ENCODE data around the gene NECAB3. TPM values are rescaled to one million over a fixed set of nuclear protein-coding genes. Genes with fewer than 3 reads are reported as not detected.

Gene NECAB3
- total and polyA plus RNA-seq, 2 donors (not counting 3 experiments of a cell fraction or from before 2014, with no cell fraction given) = 18.1 to 22.4 TPM

- no TSS peak for BruUV-seq (replicated peaks)
- Histone ChIP-seq H3K4me2 (ENCODE audit: insufficient read depth, low read length) (no peak overlapping the region), H3K4me1 (ENCODE audit: control insufficient read depth, extremely low read depth, insufficient read depth, low read length) (peaks cover 2% of the 10 kb centered on the region), H3K9ac (replicated peaks; ENCODE audit: extremely low read depth, insufficient read depth, low read length) (no peak overlapping the region), H3K9me3 (replicated peaks; ENCODE audit: control insufficient read depth, insufficient read depth, low read length) (no peaks in the 10 kb centered on the region), H2AFZ (ENCODE audit: low read depth, low read length) (no peak overlapping the region), H3K36me3 (ENCODE audit: control insufficient read depth in 2 of 2, extremely low read depth in 1 of 2, insufficient read depth in 2 of 2, low read length in 2 of 2) (no peaks in the 10 kb centered on the region), H3K4me3 (replicated peaks in 1 of 3; ENCODE audit: insufficient read depth in 1 of 3, low read depth in 1 of 3, low read length in 3 of 3) (no peak overlapping the region), H3K27me3 (ENCODE audit: control insufficient read depth in 2 of 2, insufficient read depth in 2 of 2, low read length in 2 of 2) (no peaks in the 10 kb centered on the region), H3K9me1 (replicated peaks; ENCODE audit: control insufficient read depth, extremely low read depth, insufficient read depth, low read length) (no peaks in the 10 kb centered on the region), H4K20me1 (replicated peaks; ENCODE audit: control insufficient read depth, extremely low read depth, insufficient read depth, low read length) (no peaks in the 10 kb centered on the region), H3K27ac (ENCODE audit: insufficient read depth, low read depth, low read length) (no peak overlapping the region), H3K79me2 (ENCODE audit: control insufficient read depth, insufficient read depth, low read length) (no peaks in the 10 kb centered on the region)
- TF ChIP-seq POLR2A (IDR thresholded peaks at IDR 0.05; ENCODE audit: low read depth, low read length) (no peak), EZH2 (IDR thresholded peaks at IDR 0.05; ENCODE audit: borderline replicate concordance, low read depth, low read length, severe bottlenecking) (no peak), POLR2AphosphoS5 (IDR thresholded peaks at IDR 0.05; ENCODE audit: insufficient read depth, low read depth, low read length) (no peak), GATA2 (IDR thresholded peaks at IDR 0.05; ENCODE audit: insufficient read depth, insufficient read length, low read depth, low read length) (no peak), MAX (IDR thresholded peaks at IDR 0.05; ENCODE audit: insufficient read depth, insufficient read length) (no peak), FOS (IDR thresholded peaks at IDR 0.05; ENCODE audit: borderline replicate concordance, insufficient read depth, low read length) (no peak), MYC (IDR thresholded peaks at IDR 0.05; ENCODE audit: low read depth, low read length) (no peak), JUN (IDR thresholded peaks at IDR 0.05; ENCODE audit: borderline replicate concordance, insufficient read depth, insufficient read length, low read depth) (no peak)
- TF ChIP-seq, protein P1, sequence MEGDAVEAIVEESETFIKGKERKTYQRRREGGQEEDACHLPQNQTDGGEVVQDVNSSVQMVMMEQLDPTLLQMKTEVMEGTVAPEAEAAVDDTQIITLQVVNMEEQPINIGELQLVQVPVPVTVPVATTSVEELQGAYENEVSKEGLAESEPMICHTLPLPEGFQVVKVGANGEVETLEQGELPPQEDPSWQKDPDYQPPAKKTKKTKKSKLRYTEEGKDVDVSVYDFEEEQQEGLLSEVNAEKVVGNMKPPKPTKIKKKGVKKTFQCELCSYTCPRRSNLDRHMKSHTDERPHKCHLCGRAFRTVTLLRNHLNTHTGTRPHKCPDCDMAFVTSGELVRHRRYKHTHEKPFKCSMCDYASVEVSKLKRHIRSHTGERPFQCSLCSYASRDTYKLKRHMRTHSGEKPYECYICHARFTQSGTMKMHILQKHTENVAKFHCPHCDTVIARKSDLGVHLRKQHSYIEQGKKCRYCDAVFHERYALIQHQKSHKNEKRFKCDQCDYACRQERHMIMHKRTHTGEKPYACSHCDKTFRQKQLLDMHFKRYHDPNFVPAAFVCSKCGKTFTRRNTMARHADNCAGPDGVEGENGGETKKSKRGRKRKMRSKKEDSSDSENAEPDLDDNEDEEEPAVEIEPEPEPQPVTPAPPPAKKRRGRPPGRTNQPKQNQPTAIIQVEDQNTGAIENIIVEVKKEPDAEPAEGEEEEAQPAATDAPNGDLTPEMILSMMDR (IDR thresholded peaks at IDR 0.05; ENCODE audit: extremely low read depth in 1 of 2, insufficient read depth in 1 of 2, low read depth in 1 of 2, low read length in 2 of 2) = no peak
- DNase-seq (ENCODE audit: low read depth, low spot score) (no peak), FAIRE-seq (no peak)
- dilution Hi-C loops (cut with MboI; ENCODE audit: extremely low pct_ligation_motif_present, low sequenced_read_pairs) = no loop called here
- ChIA-PET POLR2A (no interaction called here), CTCF (interaction anchor here (1.5 to 2.5 kb wide), 2 partner anchors 11 to 54 kb away, joined by 4 to 9 read pairs; partner anchors contain the start of gene ZNF341)
- intact Hi-C loops (cut with micrococcal nuclease) = no loop called here
Observed at GRCh38 chr20:33721391-33722140, 47.3 kb upstream of the NECAB3 start.

All from endothelial cell of umbilical vein (primary cell).